GM18520 (cell line): ENCODE data around the gene TCF23.
"Not testable (repeated sequence)": the region's sequence is repeated elsewhere in the genome, so short reads cannot be mapped to it uniquely, and the experiment has no call there.

Experiments used
- ATAC-seq: cut with Tn5 transposase; IDR thresholded peaks from one replicate; pipeline ENCODE4 v1.9.1; 2021; ENCODE audit not compliant: unreplicated experiment

The TCF23 gene

DNA sequence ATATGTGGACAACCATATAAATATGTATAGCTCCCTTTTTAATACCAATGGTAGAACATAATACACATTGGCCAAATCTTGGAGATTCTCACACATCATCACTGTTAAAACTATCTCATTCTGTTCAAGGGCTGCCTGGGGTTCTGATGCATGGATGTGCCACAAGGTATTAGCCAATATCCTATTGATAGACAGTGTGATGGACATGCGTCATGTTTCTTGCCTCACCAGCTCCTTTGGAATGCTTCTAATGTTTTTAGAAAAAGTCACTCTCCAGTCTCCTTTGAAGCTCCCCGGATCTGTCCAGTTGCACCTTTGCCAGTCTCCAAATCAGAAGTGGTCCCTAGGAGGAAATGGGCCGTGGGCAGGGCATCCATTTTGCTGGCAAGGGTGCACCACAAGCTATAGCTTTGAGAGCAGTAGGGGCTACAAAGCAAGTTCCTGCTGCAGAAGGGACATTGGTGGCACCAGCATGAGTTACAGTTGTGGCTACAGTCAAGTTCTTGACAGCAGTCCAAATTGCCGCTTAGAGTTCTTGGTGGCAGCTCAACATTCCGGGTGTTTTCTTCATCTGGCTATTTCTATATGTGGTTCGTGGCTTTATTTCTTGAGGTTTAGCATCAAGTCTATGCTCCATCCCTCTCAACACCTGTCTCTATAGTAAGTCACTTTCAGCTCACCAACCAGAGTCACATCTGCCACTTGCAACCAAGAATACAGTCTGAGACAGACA is 38.0 kb downstream of the TCF23 start:
- no peak for ATAC-seq

DNA sequence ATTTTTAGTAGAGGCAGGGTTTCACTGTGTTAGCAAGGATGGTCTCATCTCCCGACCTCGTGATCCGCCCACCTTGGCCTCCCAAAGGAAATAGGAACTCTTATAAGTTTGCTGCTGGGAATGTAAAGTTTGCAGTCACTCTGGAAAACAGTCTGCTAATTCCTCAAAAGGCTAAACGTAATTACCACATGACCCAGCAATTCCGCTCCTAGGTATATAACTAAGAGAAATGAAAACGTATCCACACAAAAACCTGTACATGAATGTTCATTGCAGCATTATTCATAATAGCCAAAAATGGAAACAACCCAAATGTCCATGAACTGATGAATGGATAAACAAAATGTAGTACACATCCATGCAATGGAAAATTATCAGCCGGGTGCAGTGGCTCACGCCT is 41.2 kb downstream of the TCF23 start:
- ATAC-seq, result no peak

DNA sequence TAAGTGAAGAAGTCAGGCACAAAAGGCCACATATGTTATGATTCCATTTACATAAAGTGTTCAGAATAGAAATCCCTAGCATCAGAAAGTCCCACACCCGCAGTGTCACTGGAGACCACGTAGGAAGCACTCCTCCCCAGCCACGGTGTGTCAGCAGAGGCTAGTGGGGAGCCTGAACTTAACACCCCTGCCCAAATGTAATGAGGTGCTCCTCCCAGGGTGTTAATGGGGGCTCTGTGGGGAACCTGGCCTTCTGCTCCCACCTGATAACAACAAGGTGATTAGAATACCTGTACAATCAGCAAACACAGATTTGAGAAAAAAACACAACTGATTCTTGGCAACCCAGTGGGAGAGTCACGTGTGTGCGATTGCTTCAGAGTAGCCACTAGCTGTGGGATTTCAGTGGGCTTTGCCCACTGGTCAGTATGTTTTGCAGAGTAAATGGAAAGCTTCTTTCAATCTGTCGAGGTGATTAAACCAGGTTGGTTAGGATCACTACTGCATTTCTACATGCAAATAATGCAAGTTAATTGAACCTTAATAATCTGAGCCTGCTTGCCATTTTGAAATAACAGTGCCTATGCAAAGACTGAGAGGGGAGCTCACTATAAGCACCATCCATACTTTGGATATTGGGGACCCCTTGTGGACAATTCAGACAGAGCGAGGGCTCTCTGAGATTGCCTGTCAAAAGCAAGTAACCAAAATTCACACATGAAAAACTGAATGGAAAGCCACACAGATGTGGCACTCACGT is 42.4 kb downstream of the TCF23 start:
- no peak for ATAC-seq

DNA sequence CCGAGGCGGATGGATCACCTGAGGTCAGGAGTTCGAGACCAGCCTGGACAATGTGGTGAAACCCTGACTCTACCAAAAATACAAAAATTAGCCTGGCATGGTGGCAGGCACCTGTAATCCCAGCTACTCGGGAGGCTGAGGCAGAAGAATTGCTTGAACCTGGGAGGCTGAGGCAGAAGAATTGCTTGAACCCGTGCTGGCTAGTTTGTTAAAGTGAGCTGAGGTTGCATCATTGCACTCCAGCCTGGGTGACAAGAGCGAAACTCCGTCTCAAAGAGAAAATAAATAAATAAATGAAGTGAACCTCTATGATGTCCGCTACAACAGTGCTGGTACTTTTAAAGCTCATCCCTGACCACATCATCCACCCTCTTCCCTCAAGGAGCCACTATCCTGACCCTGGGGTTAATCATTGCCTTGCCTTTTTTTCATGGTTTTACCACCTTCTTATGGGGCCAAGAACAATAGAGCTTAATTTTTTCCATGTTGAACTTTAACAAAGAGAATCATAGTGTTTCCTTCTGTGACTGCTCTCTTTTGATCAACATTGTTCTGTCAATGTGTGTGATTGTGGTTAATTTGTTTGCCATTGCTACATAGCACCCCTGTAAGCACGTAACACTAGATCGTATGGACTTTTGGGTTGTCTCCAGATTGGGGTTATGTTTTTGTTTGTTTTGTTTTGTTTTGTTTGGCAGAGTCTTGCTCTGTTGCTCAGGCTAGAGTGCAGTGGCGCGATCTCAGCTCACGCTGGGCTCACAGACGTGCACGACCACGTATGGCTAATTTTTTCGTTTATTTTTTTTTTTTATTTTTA is 45.9 kb downstream of the TCF23 start:
- no peak for ATAC-seq

DNA sequence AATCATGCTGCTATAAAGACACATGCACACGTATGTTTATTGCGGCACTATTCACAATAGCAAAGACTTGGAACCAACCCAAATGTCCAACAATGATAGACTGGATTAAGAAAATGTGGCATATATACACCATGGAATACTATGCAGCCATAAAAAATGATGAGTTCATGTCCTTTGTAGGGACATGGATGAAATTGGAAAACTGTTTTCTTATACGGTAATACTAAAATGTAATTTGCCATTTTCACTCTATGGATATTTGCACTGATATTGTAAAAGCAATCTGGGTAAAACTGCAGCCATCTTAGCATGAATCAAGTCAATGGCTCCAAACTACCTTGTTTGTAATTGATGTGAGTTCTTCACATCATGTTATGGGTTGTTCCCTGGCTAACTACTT is 47.0 kb downstream of the TCF23 start:
- ATAC-seq, result not testable (repeated sequence)

DNA sequence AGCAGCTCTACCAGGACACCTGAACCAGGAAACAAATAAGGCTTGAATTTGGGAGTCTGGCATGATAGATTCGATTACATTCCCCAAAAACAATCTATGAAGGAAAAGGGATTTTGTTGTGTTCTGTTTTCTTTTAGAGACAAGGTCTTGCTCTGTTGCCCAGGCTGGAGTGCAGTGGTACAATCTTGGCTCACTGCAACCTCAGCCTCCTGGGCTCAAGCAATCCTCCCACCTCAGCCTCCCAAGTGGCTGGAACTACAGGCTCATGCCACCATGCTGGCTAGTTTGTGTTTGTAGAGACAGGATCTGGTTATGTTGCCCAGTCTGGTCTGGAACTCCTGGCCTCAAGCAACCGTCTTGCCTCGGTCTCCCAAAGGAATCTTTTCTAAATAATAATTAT is 49.3 kb downstream of the TCF23 start:
- ATAC-seq, result not testable (repeated sequence)

DNA sequence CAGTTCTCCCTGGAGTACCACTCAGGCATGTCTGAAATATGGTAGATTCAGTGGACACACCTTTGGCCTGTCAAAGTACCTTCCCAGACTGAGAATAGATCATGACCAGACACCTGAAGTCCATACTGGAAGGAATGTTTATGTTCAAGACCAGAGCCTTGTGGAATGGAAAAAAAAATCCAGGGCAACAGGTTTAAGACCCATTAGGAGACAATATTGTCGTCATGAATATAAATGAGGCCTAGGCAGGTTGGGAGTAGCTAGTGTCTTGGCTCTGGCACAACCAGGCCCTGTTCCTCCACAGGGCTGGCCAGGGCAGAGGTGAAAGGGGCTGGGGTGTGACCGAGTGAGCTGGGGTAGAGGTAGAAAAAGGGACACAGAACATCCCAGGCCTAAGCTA is 49.8 kb downstream of the TCF23 start:
- no peak for ATAC-seq

DNA sequence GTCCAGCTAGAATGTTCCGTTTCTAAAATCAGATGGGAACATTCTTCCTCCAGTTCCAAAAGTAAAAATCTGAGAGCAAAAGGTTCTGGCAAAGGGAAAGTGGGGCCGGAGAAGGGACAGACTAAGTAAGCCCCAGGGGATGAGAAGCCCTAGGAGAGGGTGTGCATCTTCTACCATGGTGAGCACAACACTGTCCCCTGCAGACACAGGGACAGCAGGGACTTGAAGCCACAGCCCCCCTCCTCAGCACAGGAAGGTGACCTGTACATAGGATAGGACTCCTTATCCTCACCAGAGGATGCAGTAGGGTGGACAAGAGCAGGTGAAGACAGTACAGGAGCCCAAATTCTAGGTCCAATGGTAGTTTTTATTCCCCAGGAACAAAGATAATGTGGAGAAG is 50.4 kb downstream of the TCF23 start:
- ATAC-seq, result no peak

DNA sequence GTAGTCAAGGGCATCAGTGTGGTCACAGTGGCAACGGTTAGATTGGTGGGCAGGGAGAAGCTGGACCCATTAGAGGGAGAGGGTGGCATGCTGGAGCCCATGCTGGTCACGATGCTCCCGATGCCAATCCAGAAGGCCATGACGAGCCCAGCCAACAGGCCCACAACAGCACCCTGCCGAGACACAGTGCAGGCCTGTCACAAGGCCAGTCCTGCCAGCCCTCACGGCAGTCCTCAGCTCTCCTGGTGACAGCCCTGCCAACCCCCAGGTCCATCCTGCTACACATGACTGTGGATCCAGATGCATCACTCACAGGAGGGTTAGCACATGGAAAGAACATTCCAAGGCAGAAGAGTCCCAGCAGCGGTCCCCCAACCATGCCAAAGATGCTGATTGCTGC is 52.9 kb downstream of the TCF23 start:
- no peak for ATAC-seq

DNA sequence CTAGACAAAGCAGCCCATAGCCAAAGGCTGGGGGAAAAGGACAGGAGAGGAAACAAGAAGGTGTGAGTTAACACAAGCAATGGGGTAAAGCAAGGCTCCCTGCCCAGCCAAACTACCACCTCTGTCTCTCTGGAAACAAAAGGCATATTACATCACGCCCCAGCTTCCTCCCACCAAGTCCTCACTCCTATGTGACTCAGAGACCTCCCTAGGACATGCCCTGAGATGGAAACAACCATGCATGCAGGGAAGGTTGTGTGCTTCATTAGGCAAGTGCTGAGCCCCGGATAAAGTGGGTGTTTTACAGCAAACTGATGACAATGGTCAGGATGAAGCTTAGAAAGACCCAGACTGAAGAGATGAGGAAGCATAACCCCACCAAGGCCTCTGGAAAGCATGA is 54.0 kb downstream of the TCF23 start:
- ATAC-seq, result no peak

DNA sequence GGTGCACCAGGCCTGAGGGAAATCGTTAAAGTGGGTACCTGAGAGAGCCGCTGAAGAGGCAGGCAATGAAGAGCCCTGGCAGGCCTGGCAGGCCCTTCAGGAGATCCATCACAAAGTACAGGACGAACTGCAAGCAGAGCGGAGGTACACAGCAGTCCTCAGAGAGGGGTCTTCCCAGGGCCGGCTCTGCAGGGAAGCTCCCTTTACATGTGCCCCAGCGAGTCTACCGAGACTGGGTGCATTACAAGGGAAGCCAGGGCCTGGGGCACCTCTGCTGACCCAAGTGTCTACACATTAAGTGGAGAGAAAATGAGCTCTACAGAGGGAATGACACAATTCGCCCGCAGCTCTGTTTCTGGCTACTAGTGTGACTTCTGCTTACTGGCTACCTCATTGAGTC is 54.9 kb downstream of the TCF23 start:
- no peak for ATAC-seq

DNA sequence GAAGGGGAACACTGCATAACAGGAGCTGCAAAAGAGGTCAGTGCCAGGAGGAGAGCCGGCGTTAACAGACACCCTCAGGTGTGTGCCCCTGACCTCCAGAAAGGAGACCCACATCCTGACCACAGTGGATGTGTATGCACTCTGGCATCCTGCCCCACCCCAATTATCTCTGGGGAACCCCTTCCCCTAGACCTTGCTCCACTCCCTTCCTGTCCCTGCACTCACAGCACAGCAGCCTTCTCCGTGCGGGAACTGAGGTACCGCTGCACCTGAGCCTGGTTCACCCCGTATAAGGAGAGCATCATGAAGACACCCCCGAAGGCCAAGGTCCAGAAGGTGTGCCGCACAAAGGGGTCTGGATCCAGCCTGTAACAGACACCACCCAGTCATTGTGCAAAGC is 55.8 kb downstream of the TCF23 start:
- no peak for ATAC-seq

DNA sequence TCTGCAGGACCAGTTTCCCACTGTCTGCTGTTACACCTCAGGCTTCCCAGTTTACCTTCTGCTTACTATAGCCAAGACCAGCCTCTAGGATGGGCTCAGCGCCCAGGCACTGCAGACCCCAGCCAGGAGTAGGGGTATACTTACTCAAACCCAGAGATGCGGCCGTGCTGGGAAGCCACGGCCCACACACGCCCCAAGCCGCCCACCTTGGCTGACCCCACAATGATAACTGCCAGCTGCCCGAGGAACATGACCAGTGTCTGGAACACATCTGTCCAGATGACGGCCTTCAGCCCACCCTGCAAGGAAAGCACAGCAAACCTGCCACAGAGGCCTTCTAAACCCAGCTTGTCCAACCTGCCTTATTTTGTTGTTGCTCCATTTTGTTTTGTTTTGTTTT is 56.4 kb downstream of the TCF23 start:
- ATAC-seq, result no peak

DNA sequence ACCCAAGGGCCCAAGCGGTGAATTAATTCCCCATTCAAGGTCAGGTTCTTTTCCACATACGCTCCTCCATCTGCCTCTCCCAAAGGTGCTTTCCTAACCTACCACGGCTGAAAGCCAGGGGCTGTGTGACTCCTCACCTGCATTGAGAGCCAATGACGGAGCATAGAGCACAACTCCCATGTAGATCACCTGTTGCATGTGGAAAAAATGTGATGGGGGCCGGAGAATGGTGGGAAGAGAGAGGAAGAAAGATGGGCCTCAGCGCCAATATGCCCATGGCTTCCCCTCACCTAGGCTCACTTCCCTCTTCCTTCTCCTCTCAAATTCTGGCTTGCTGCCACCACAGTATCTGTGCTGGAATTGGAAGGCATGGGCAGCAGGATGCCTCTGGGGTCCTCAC is 57.5 kb downstream of the TCF23 start:
- no peak for ATAC-seq
